ENCODE data around the gene TANGO6. TPM values are rescaled to one million over a fixed set of nuclear protein-coding genes. Genes with fewer than 3 reads are reported as not detected.

Gene TANGO6
- total and polyA plus RNA-seq, 2 of the 8 experiments (the other 6 are each of a cell fraction or from before 2014, with no cell fraction given), result 5.0 to 19.5 TPM

GRCh38 chr16:69056421-69056820 lies 213.1 kb downstream of the TANGO6 start:
- Histone ChIP-seq H4K20me1 (replicated peaks in 1 of 2; ENCODE audit: control insufficient read depth in 1 of 2, insufficient read depth in 2 of 2, low read length in 2 of 2) (no peaks in the 10 kb centered on the region), H3K4me2 (ENCODE audit: insufficient read depth in 1 of 2, low read depth in 2 of 2, low read length in 2 of 2) (no peak overlapping the region), H3K23ac (ENCODE audit: insufficient read length) (no peak overlapping the region), H4K8ac (ENCODE audit: extremely low read depth, insufficient read depth, low read length) (no peak overlapping the region), H2BK120ac (replicated peaks; ENCODE audit: low read depth, low read length) (no peak overlapping the region), H3K4me1 (replicated peaks in 1 of 4; ENCODE audit: control insufficient read depth in 3 of 4, insufficient read depth in 4 of 4, low read length in 3 of 4) (no peaks in the 10 kb centered on the region), H4K91ac (replicated peaks; ENCODE audit: insufficient read length, low read length) (no peak overlapping the region), H2AFZ (ENCODE audit: low read length) (no peak overlapping the region), H2BK20ac (ENCODE audit: low read length) (no peak overlapping the region), H3K9me3 (ENCODE audit: insufficient read depth in 2 of 2, low read depth in 1 of 2, low read length in 1 of 2) (no peaks in the 10 kb centered on the region), H3K79me1 (ENCODE audit: low read depth, low read length) (no peaks in the 10 kb centered on the region), H3K27me3 (replicated peaks in 1 of 4; ENCODE audit: control insufficient read depth in 3 of 4, extremely low read depth in 1 of 4, insufficient read depth in 3 of 4, low read length in 3 of 4) (no peaks in the 10 kb centered on the region), H2BK15ac (ENCODE audit: low read length) (no peak overlapping the region), H3K27ac (ENCODE audit: low read depth, low read length) (no peak overlapping the region), H3K79me2 (ENCODE audit: control insufficient read depth in 1 of 2, insufficient read depth in 2 of 2, low read length in 2 of 2) (no peaks in the 10 kb centered on the region), H3K36me3 (ENCODE audit: control insufficient read depth in 2 of 4, insufficient read depth in 4 of 4, low read length in 3 of 4) (no peaks in the 10 kb centered on the region), H2BK5ac (ENCODE audit: low read depth, low read length) (no peak overlapping the region), H3K9ac (replicated peaks in 1 of 4; ENCODE audit: extremely low read depth in 1 of 4, low read depth in 3 of 4, low read length in 3 of 4) (no peak overlapping the region), H3K18ac (ENCODE audit: extremely low read depth, low read length) (no peak overlapping the region), H2AK5ac (ENCODE audit: low read depth, low read length) (no peak overlapping the region), H3K4ac (replicated peaks; ENCODE audit: insufficient read length, low read depth, low read length) (no peak overlapping the region), H4K5ac (ENCODE audit: insufficient read length, low read depth, low read length) (no peak overlapping the region), H3K23me2 (ENCODE audit: low read depth, low read length) (no peaks in the 10 kb centered on the region), H3K4me3 (ENCODE audit: extremely low read depth in 1 of 4, insufficient read depth in 2 of 4, low read depth in 3 of 4, low read length in 4 of 4) (no peak overlapping the region), H3K56ac (replicated peaks; ENCODE audit: insufficient read length, low read depth, low read length) (no peak overlapping the region), H2BK12ac (ENCODE audit: low read depth, low read length) (no peak overlapping the region), H3K14ac (ENCODE audit: insufficient read length) (no peak overlapping the region)
- FAIRE-seq (no peak), DNase-seq (ENCODE audit: low read depth in 1 of 2, low spot score in 2 of 2) (no peak)
- WGBS, 2 experiments (ENCODE audit: extremely low coverage in 1 of 2, insufficient coverage in 1 of 2, insufficient read length in 1 of 2, insufficient replicate concordance in 2 of 2, low coverage in 1 of 2, low lambda C conversion rate in 2 of 2, missing lambda C conversion rate in 1 of 2), result 92% methylated on average over 3 of the region's 3 CpGs; no CpG with 5 or more reads in 1 of the 2 experiments
- ChIA-PET POLR2A (ENCODE audit: partially characterized antibody) (interaction anchor here (0.9 kb wide), 1 partner anchor 52 kb away, joined by 3 read pairs; no protein-coding TSS in a partner anchor), CTCF (ENCODE audit: partially characterized antibody) (interaction anchor here (0.6 to 2.2 kb wide), 5 partner anchors 9 to 154 kb away, joined by 3 to 6 read pairs (median 4); no protein-coding TSS in a partner anchor)
- TF ChIP-seq SIRT6 (IDR thresholded peaks at IDR 0.05; ENCODE audit: low read length) (no peak), FOSL1 (IDR thresholded peaks at IDR 0.05; ENCODE audit: insufficient read depth, low read depth, low read length) (no peak), POLR2A (IDR thresholded peaks at IDR 0.05; ENCODE audit: control extremely low read depth in 1 of 2, low read depth in 2 of 2, low read length in 2 of 2) (no peak), POLR2AphosphoS5 (IDR thresholded peaks at IDR 0.05; ENCODE audit: low read depth, low read length) (no peak), TEAD4 (IDR thresholded peaks at IDR 0.05; ENCODE audit: low read depth, low read length) (no peak), RAD21 (IDR thresholded peaks at IDR 0.05 in 1 of 2, conservative IDR thresholded peaks at IDR 0.05 in 1 of 2; ENCODE audit: low read depth in 2 of 2, low read length in 2 of 2) (no peak), BRCA1 (IDR thresholded peaks at IDR 0.05; ENCODE audit: low read depth, low read length) (no peak), PHF8 (conservative IDR thresholded peaks at IDR 0.05; ENCODE audit: low read depth, low read length) (no peak)
